GF-D8 (cell line): ENCODE results near the gene COL4A2.

Source experiments
- DNase-seq: peaks from one replicate; lab custom pipeline; 2025; lab: John Stamatoyannopoulos, UW

The COL4A2 gene

GRCh38 chr13:110560601-110561343 is 253.7 kb downstream of the COL4A2 start:
- peak; percentile 21 for DNase-seq

GRCh38 chr13:110561344-110562035 is 254.4 kb downstream of the COL4A2 start, which contains the start of gene RAB20:
Gene RAB20, minus strand, starts transcription at chr13:110561722. Its CDS starts 203 bp downstream, at chr13:110561519.
- peak; percentile 87 for DNase-seq

GRCh38 chr13:110562036-110562597 is 255.0 kb downstream of the COL4A2 start:
- DNase-seq, result peak; percentile 75
